GM12878 (cell line): ENCODE measurements around the gene UBAP1. TPM values are rescaled to one million over a fixed set of nuclear protein-coding genes. Genes with fewer than 3 reads are reported as not detected.

Source experiments
- ATAC-seq: fragments of 200-7000 bp; cut with Tn5 transposase; 3 replicates; pipeline ENCODE4 v1.9.1; 2020; ENCODE audit warnings: mild to moderate bottlenecking, moderate library complexity
- BruUV-seq: library from RNA; stranded (reverse); fragments of 400-500 nt; replicated peaks from 2 replicates; lab custom pipeline; 2021; lab: Mats Ljungman, UMichigan
- CTCF ChIA-PET: fragments of 300-600 bp; sonication (Branson Sonifier 250); formaldehyde crosslinking; extraction: SDS; loops from one replicate; lab custom pipeline; 2021; ENCODE audit warnings: inconsistent platforms; lab: Yijun Ruan, JAX
- POLR2A ChIA-PET: fragments of 350-600 bp; formaldehyde crosslinking; extraction: SDS; loops from one replicate; lab custom pipeline; 2021; ENCODE audit warnings: inconsistent platforms; lab: Charles Lee
- RAD21 ChIA-PET: fragments of 300-600 bp; sonication (Branson Sonifier 250); formaldehyde crosslinking; loops from one replicate; lab custom pipeline; 2023; ENCODE audit warnings: antibody characterized with exemption; ENCODE audit not compliant: unreplicated experiment; lab: Charles Lee
- SMC1A ChIA-PET: fragments of 300-600 bp; sonication (Branson Sonifier 250); formaldehyde crosslinking; loops from one replicate; lab custom pipeline; 2023; ENCODE audit not compliant: unreplicated experiment, uncharacterized antibody; lab: Charles Lee
- DNase-seq: peaks from one replicate; pipeline ENCODE4 v3.0.0-alpha.2; 2011; ENCODE audit warnings: low read depth, low spot score
- FAIRE-seq: peaks from 3 replicates; lab custom pipeline; 2011; peaks lifted over from hg19 to GRCh38; lab: Jason Lieb, UNC
- H2AFZ ChIP-seq: 2 replicates; pipeline ENCODE4 v1.6.0; 2011; ENCODE audit warnings: low read depth, low read length, control low read depth; ENCODE audit not compliant: control insufficient read depth
- H3K27ac ChIP-seq: 2 replicates; pipeline ENCODE4 v1.5.1; 2011; ENCODE audit warnings: control low read depth; ENCODE audit not compliant: control insufficient read depth, insufficient read depth
- H3K27me3 ChIP-seq, 2 experiments: replicated peaks in 1 of 2; 2 replicates each; pipeline versions ENCODE4 v1.6.0 to v1.6.1; 2011; ENCODE audit warnings: low read length in 1 of 2; ENCODE audit not compliant: control insufficient read depth in 2 of 2, insufficient read depth in 2 of 2
- H3K36me3 ChIP-seq, 2 experiments: 2 replicates each; pipeline ENCODE4 v1.5.1; 2011; ENCODE audit warnings: low read length in 1 of 2; ENCODE audit not compliant: control insufficient read depth in 2 of 2, insufficient read depth in 2 of 2
- H3K4me1 ChIP-seq: 2 replicates; pipeline ENCODE4 v1.6.1; 2011; ENCODE audit warnings: mild to moderate bottlenecking, low read length, moderate library complexity, mixed read lengths; ENCODE audit not compliant: control insufficient read depth, insufficient read depth
- H3K4me2 ChIP-seq: 2 replicates; pipeline ENCODE4 v1.6.0; 2011; ENCODE audit warnings: control low read depth; ENCODE audit not compliant: control insufficient read depth, insufficient read depth
- H3K4me3 ChIP-seq: fragments of 200-600 bp; sonication (generic); 2 replicates; pipeline ENCODE4 v1.5.1; 2016
- H3K79me2 ChIP-seq: 2 replicates; pipeline ENCODE4 v1.6.0; 2011; ENCODE audit warnings: low read length; ENCODE audit not compliant: control insufficient read depth, insufficient read depth
- H3K9ac ChIP-seq: 2 replicates; pipeline ENCODE4 v1.8.0; 2011; ENCODE audit warnings: low read length, control low read depth, mixed read lengths; ENCODE audit not compliant: control insufficient read depth, insufficient read depth
- H3K9me3 ChIP-seq: replicated peaks from 3 replicates; pipeline ENCODE4 v1.5.1; 2011; ENCODE audit warnings: mild to moderate bottlenecking, low read length; ENCODE audit not compliant: control insufficient read depth, insufficient read depth
- H4K20me1 ChIP-seq: 2 replicates; pipeline ENCODE4 v1.6.0; 2011; ENCODE audit not compliant: control insufficient read depth, insufficient read depth
- ATF2 ChIP-seq: IDR thresholded peaks from 2 replicates; pipeline ENCODE4 v1.6.1; 2012; ENCODE audit warnings: low read length, inconsistent platforms
- CBX5 ChIP-seq: sonication (generic); IDR thresholded peaks from 2 replicates; pipeline ENCODE4 v1.6.1; 2016; ENCODE audit warnings: low read depth, moderate library complexity, mild to moderate bottlenecking, inconsistent platforms
- CREM ChIP-seq: IDR thresholded peaks from 2 replicates; pipeline ENCODE4 v1.6.1; 2014; ENCODE audit warnings: antibody characterized with exemption, low read depth
- ETV6 ChIP-seq, 2 experiments: fragments of 450-650 bp in 1 of 2; IDR thresholded peaks in 1 of 2; conservative IDR thresholded peaks in 1 of 2; 2 replicates each; pipeline ENCODE4 v1.6.1; 2014; ENCODE audit warnings: antibody characterized with exemption in 1 of 2, borderline replicate concordance in 1 of 2, low read depth in 1 of 2, mild to moderate bottlenecking in 1 of 2, moderate library complexity in 1 of 2
- MYC ChIP-seq: IDR thresholded peaks from 2 replicates; pipeline ENCODE4 v1.6.1; 2011; ENCODE audit warnings: mild to moderate bottlenecking, low read length, moderate library complexity, inconsistent platforms; ENCODE audit not compliant: insufficient read depth, insufficient replicate concordance, insufficient read length, severe bottlenecking
- NRF1 ChIP-seq: conservative IDR thresholded peaks from 2 replicates; pipeline ENCODE4 v1.6.1; 2011; ENCODE audit warnings: mild to moderate bottlenecking, low read depth, low read length, improper control_type of control experiment
- PBX3 ChIP-seq: IDR thresholded peaks from 2 replicates; pipeline ENCODE4 v1.6.1; 2011; ENCODE audit warnings: mild to moderate bottlenecking, low read depth, low read length, moderate library complexity; ENCODE audit not compliant: insufficient replicate concordance
- SREBF2 ChIP-seq: IDR thresholded peaks from 2 replicates; pipeline ENCODE4 v1.6.1; 2012; ENCODE audit warnings: mild to moderate bottlenecking, low read length
- SUZ12 ChIP-seq: fragments of 200-600 bp; sonication (generic); IDR thresholded peaks from one replicate; pipeline ENCODE4 v1.6.1; 2018; ENCODE audit warnings: antibody characterized with exemption, mild to moderate bottlenecking; ENCODE audit not compliant: unreplicated experiment
- TCF3 ChIP-seq: IDR thresholded peaks from 2 replicates; pipeline ENCODE4 v1.6.1; 2012; ENCODE audit warnings: low read depth, mild to moderate bottlenecking, low read length, borderline replicate concordance; ENCODE audit not compliant: insufficient read depth
- WGBS: methylation state at CpG from one replicate; pipeline ENCODE4 v1.1.6; 2016; ENCODE audit warnings: low lambda C conversion rate; ENCODE audit not compliant: insufficient replicate concordance, insufficient coverage; ENCODE audit errors: missing lambda C conversion rate; 5-methylcytosine and 5-hydroxymethylcytosine counted together
- in situ Hi-C: fragments of 300-500 bp; cut with MboI; formaldehyde crosslinking; loops from 9 replicates; pipeline ENCODE4 v1.14.3; 2018; ENCODE audit warnings: mixed read lengths
- intact Hi-C: fragments of 100-400 bp; cut with micrococcal nuclease; formaldehyde crosslinking; loops from one replicate; pipeline ENCODE4 v1.14.2; 2022; ENCODE audit not compliant: unreplicated experiment
- polyA plus RNA-seq, 11 experiments: library from polyadenylated mRNA; depleted of rRNA in 4 of 11; unstranded in 6 of 11; stranded (reverse) in 5 of 11; fragments of >200 nt; fragmentation: Nextera tagmentation in 4 of 11; fragmentation: Illumina TruSeq in 1 of 11; extraction: Ambion mirVana in 4 of 11; extraction: Trizol in 1 of 11; gene quantifications; 1 replicate in 1 of 11; 2 replicates in 10 of 11; pipeline versions ENCODE4 v1.2.1 to v1.2.3, GENCODE V29; 2011 to 2016; ENCODE audit warnings: inconsistent platforms in 2 of 11, missing spikeins in 2 of 11, low read depth in 1 of 11
- total RNA-seq, 4 experiments: library from RNA; depleted of rRNA in 3 of 4; stranded (reverse); fragments of >200 nt in 3 of 4; fragmentation: Illumina TruSeq in 1 of 4; extraction: Trizol in 1 of 4; gene quantifications; 2 replicates each; pipeline versions ENCODE4 v1.2.1 to v1.2.3, GENCODE V29; 2013 to 2021
- TF ChIP-seq, protein P1 (sequence below): IDR thresholded peaks from 2 replicates; pipeline ENCODE4 v1.6.1; 2012; ENCODE audit warnings: improper control_type of control experiment, low read depth, low read length; ENCODE audit not compliant: insufficient replicate concordance
- TF ChIP-seq, protein P2 (sequence below): IDR thresholded peaks from 2 replicates; pipeline ENCODE4 v1.6.1; 2012; ENCODE audit warnings: mild to moderate bottlenecking, low read depth, low read length

The UBAP1 gene
- total and polyA plus RNA-seq, 10 of the 15 experiments (the other 5 are each of a cell fraction or from before 2014, with no cell fraction given), result 2.1 to 47.9 (median 27.2) TPM

DNA sequence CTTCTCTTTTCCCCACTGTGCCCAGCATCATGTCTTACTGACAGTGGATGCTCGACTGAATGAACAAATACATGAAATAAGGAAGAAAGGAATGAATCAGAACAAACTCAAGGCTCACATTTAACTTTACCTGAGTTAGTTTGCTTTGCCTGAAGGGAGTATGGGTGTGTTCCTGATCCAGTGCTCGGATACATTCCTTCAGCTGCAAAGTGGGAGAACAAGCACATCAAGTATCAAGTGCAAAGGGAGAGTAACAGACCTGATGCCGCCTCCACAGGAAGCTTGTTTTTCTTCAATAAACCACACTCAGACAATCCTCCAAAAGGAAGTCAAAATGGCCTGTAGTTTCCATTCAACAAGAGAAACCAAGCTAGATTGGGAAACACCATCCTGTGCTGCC lies 84.1 kb downstream of the UBAP1 start:
- H3K36me3 ChIP-seq, result peaks cover 3 to 6% of the 10 kb centered on the region in 2 experiments; a peak in 3 of 4 replicates
- no peak overlapping the region for H3K9ac ChIP-seq
- intact Hi-C loops, result no loop called here
- H3K4me2 ChIP-seq, result no peak overlapping the region
- ATAC-seq (no peak), DNase-seq (no peak), FAIRE-seq (no peak)
- ChIA-PET CTCF (interaction anchor here (2.9 kb wide), 1 partner anchor 10 kb away, joined by 19 read pairs; no protein-coding TSS in a partner anchor), RAD21 (no interaction called here), POLR2A (interaction anchor here (0.6 kb wide), 2 partner anchors 117 to 447 kb away, joined by 3 to 4 read pairs; no protein-coding TSS in a partner anchor), SMC1A (no interaction called here)
- in situ Hi-C loops, result no loop called here
- H3K4me3 ChIP-seq, result no peak overlapping the region
- no peaks in the 10 kb centered on the region for H3K27me3 ChIP-seq
- no peaks in the 10 kb centered on the region for H4K20me1 ChIP-seq
- BruUV-seq, result no TSS peak
- no peak overlapping the region for H2AFZ ChIP-seq
- WGBS, result 51% methylated on average over 3 of the region's 3 CpGs
- H3K79me2 ChIP-seq, result no peaks in the 10 kb centered on the region
- no peaks in the 10 kb centered on the region for H3K4me1 ChIP-seq
- no peaks in the 10 kb centered on the region for H3K9me3 ChIP-seq
- H3K27ac ChIP-seq, result no peak overlapping the region
- TF ChIP-seq ATF2, result no peak
- no peak for TF ChIP-seq PBX3
- TF ChIP-seq ETV6 (conservative IDR thresholded peaks at IDR 0.05 in 1 of 2, IDR thresholded peaks at IDR 0.05 in 1 of 2; ENCODE audit: borderline replicate concordance in 1 of 2, low read depth in 1 of 2), result no peak
- TF ChIP-seq, protein P1, sequence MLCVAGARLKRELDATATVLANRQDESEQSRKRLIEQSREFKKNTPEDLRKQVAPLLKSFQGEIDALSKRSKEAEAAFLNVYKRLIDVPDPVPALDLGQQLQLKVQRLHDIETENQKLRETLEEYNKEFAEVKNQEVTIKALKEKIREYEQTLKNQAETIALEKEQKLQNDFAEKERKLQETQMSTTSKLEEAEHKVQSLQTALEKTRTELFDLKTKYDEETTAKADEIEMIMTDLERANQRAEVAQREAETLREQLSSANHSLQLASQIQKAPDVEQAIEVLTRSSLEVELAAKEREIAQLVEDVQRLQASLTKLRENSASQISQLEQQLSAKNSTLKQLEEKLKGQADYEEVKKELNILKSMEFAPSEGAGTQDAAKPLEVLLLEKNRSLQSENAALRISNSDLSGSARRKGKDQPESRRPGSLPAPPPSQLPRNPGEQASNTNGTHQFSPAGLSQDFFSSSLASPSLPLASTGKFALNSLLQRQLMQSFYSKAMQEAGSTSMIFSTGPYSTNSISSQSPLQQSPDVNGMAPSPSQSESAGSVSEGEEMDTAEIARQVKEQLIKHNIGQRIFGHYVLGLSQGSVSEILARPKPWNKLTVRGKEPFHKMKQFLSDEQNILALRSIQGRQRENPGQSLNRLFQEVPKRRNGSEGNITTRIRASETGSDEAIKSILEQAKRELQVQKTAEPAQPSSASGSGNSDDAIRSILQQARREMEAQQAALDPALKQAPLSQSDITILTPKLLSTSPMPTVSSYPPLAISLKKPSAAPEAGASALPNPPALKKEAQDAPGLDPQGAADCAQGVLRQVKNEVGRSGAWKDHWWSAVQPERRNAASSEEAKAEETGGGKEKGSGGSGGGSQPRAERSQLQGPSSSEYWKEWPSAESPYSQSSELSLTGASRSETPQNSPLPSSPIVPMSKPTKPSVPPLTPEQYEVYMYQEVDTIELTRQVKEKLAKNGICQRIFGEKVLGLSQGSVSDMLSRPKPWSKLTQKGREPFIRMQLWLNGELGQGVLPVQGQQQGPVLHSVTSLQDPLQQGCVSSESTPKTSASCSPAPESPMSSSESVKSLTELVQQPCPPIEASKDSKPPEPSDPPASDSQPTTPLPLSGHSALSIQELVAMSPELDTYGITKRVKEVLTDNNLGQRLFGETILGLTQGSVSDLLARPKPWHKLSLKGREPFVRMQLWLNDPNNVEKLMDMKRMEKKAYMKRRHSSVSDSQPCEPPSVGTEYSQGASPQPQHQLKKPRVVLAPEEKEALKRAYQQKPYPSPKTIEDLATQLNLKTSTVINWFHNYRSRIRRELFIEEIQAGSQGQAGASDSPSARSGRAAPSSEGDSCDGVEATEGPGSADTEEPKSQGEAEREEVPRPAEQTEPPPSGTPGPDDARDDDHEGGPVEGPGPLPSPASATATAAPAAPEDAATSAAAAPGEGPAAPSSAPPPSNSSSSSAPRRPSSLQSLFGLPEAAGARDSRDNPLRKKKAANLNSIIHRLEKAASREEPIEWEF, result no peak
- no peak for TF ChIP-seq TCF3
- TF ChIP-seq MYC, result no peak
- no peak for TF ChIP-seq CREM
- TF ChIP-seq NRF1, result no peak
- TF ChIP-seq CBX5, result no peak
- TF ChIP-seq SREBF2, result no peak
- TF ChIP-seq, protein P2, sequence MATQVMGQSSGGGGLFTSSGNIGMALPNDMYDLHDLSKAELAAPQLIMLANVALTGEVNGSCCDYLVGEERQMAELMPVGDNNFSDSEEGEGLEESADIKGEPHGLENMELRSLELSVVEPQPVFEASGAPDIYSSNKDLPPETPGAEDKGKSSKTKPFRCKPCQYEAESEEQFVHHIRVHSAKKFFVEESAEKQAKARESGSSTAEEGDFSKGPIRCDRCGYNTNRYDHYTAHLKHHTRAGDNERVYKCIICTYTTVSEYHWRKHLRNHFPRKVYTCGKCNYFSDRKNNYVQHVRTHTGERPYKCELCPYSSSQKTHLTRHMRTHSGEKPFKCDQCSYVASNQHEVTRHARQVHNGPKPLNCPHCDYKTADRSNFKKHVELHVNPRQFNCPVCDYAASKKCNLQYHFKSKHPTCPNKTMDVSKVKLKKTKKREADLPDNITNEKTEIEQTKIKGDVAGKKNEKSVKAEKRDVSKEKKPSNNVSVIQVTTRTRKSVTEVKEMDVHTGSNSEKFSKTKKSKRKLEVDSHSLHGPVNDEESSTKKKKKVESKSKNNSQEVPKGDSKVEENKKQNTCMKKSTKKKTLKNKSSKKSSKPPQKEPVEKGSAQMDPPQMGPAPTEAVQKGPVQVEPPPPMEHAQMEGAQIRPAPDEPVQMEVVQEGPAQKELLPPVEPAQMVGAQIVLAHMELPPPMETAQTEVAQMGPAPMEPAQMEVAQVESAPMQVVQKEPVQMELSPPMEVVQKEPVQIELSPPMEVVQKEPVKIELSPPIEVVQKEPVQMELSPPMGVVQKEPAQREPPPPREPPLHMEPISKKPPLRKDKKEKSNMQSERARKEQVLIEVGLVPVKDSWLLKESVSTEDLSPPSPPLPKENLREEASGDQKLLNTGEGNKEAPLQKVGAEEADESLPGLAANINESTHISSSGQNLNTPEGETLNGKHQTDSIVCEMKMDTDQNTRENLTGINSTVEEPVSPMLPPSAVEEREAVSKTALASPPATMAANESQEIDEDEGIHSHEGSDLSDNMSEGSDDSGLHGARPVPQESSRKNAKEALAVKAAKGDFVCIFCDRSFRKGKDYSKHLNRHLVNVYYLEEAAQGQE, result no peak
- TF ChIP-seq SUZ12, result no peak
- TF ChIP-seq, all 136 proteins: peak for 0
